Keratinocyte (primary cell): Measurements from ENCODE around the gene CARD9. TPM values are rescaled to one million over a fixed set of nuclear protein-coding genes. Genes with fewer than 3 reads are reported as not detected.

Source experiments
- DNase-seq: peaks from one replicate; pipeline ENCODE4 v3.0.0-alpha.2; 2011; ENCODE audit warnings: low read depth, missing footprints, low spot score
- FAIRE-seq: peaks from 2 replicates; lab custom pipeline; 2011; peaks lifted over from hg19 to GRCh38; lab: Jason Lieb, UNC
- H2AFZ ChIP-seq: 2 replicates; pipeline ENCODE4 v1.6.0; 2012; ENCODE audit warnings: low read length, control low read depth, inconsistent platforms; ENCODE audit not compliant: control insufficient read depth
- H3K27ac ChIP-seq: 2 replicates; pipeline ENCODE4 v1.5.1; 2011; ENCODE audit warnings: low read length; ENCODE audit not compliant: control insufficient read depth, insufficient read depth
- H3K27me3 ChIP-seq: 3 replicates; pipeline ENCODE4 v1.6.0; 2011; ENCODE audit warnings: low read length; ENCODE audit not compliant: control insufficient read depth, insufficient read depth; ENCODE audit errors: extremely low read depth
- H3K36me3 ChIP-seq, 2 experiments: 2 replicates in 1 of 2; 3 replicates in 1 of 2; pipeline ENCODE4 v1.5.1; 2011; ENCODE audit warnings: low read length in 2 of 2, mild to moderate bottlenecking in 1 of 2; ENCODE audit not compliant: control insufficient read depth in 2 of 2, insufficient read depth in 2 of 2; ENCODE audit errors: extremely low read depth in 1 of 2
- H3K4me1 ChIP-seq: 3 replicates; pipeline ENCODE4 v1.5.1; 2011; ENCODE audit warnings: low read length; ENCODE audit not compliant: control insufficient read depth, insufficient read depth; ENCODE audit errors: extremely low read depth
- H3K4me2 ChIP-seq: 3 replicates; pipeline ENCODE4 v1.6.0; 2011; ENCODE audit warnings: low read depth, low read length; ENCODE audit not compliant: control insufficient read depth, insufficient read depth; ENCODE audit errors: extremely low read depth
- H3K4me3 ChIP-seq, 3 experiments: fragments of 200-600 bp in 1 of 3; sonication (generic) in 1 of 3; 2 replicates in 2 of 3; 3 replicates in 1 of 3; pipeline ENCODE4 v1.5.1; 2011 to 2016; ENCODE audit warnings: low read length in 3 of 3, mild to moderate bottlenecking in 3 of 3, control low read depth in 2 of 3, inconsistent platforms in 1 of 3, low read depth in 1 of 3, mixed read lengths in 1 of 3, mixed run types in 1 of 3, moderate library complexity in 1 of 3; ENCODE audit not compliant: control insufficient read depth in 2 of 3, insufficient read depth in 2 of 3; ENCODE audit errors: extremely low read depth in 1 of 3
- H3K79me2 ChIP-seq: 2 replicates; pipeline ENCODE4 v1.6.0; 2012; ENCODE audit warnings: low read length; ENCODE audit not compliant: control insufficient read depth, insufficient read depth
- H3K9ac ChIP-seq: 3 replicates; pipeline ENCODE4 v1.6.0; 2011; ENCODE audit warnings: low read length; ENCODE audit not compliant: control insufficient read depth, insufficient read depth; ENCODE audit errors: extremely low read depth
- H3K9me1 ChIP-seq: 3 replicates; pipeline ENCODE4 v1.6.0; 2011; ENCODE audit warnings: low read length; ENCODE audit not compliant: control insufficient read depth, insufficient read depth; ENCODE audit errors: extremely low read depth
- H3K9me3 ChIP-seq: 2 replicates; pipeline ENCODE4 v1.5.1; 2012; ENCODE audit warnings: low read depth, low read length; ENCODE audit not compliant: control insufficient read depth
- H4K20me1 ChIP-seq: 3 replicates; pipeline ENCODE4 v1.6.0; 2011; ENCODE audit warnings: low read length; ENCODE audit not compliant: control insufficient read depth, insufficient read depth; ENCODE audit errors: extremely low read depth
- CTCF ChIP-seq, 3 experiments: IDR thresholded peaks in 1 of 3; conservative IDR thresholded peaks in 1 of 3; optimal IDR thresholded peaks in 1 of 3; 2 replicates in 2 of 3; 3 replicates in 1 of 3; pipeline versions ENCODE3 to v1.5.1; 2011; ENCODE audit warnings: low read length in 3 of 3, mild to moderate bottlenecking in 3 of 3, moderate library complexity in 2 of 3, control low read depth in 1 of 3, inconsistent platforms in 1 of 3; ENCODE audit not compliant: insufficient read depth in 2 of 3; ENCODE audit errors: extremely low read depth in 1 of 3
- EZH2 ChIP-seq: IDR thresholded peaks from one replicate; pipeline ENCODE4 v1.6.1; 2012; ENCODE audit warnings: inconsistent platforms, mild to moderate bottlenecking, low read length, moderate library complexity
- dilution Hi-C: fragments of 300-500 bp; cut with MboI; formaldehyde crosslinking; loops from one replicate; pipeline ENCODE4 v1.7.0; 2020; ENCODE audit warnings: low sequenced_read_pairs; ENCODE audit not compliant: extremely low pct_ligation_motif_present
- polyA minus RNA-seq, 3 experiments: library from RNA; depleted of rRNA, polyadenylated mRNA; stranded (reverse); fragments of >200 nt; gene quantifications; 1 replicate in 1 of 3; 2 replicates in 1 of 3; 3 replicates in 1 of 3; pipeline ENCODE4 v1.2.3, GENCODE V29; 2011
- polyA plus RNA-seq, 5 experiments: library from polyadenylated mRNA; depleted of rRNA in 3 of 5; stranded (reverse) in 3 of 5; stranded (forward) in 1 of 5; unstranded in 1 of 5; fragments of >200 nt; gene quantifications; 1 replicate in 1 of 5; 2 replicates in 3 of 5; 3 replicates in 1 of 5; pipeline versions ENCODE4 v1.2.1 to v1.2.3, GENCODE V29; 2011 to 2012; ENCODE audit warnings: missing spikeins in 2 of 5, low read depth in 1 of 5, low replicate concordance in 1 of 5

Gene CARD9
- polyA plus RNA-seq, result 0.05 to 0.21 TPM (median 0.07 TPM) in 3 replicates
- polyA plus RNA-seq (2011; ENCODE audit: low read depth), result 0.54 TPM
- polyA plus RNA-seq (2011; cell fraction: cytosol; rRNA removed), result 0.03 TPM in 1 of 2 replicates, not detected in the other
- 0.61 and 0.71 TPM in 2 replicates for polyA plus RNA-seq (2011; cell fraction: nucleus; rRNA removed)
- 0.73 and 1.3 TPM in 2 replicates for polyA plus RNA-seq (2012; ENCODE audit: low replicate concordance)
- 0.10 to 0.13 TPM in 2 of 3 replicates, not detected in the other for polyA minus RNA-seq
- polyA minus RNA-seq (2011; cell fraction: cytosol; rRNA and poly(A)+ RNA removed), result not detected
- 0.85 and 1.2 TPM in 2 replicates for polyA minus RNA-seq (2011; cell fraction: nucleus; rRNA and poly(A)+ RNA removed)

DNA sequence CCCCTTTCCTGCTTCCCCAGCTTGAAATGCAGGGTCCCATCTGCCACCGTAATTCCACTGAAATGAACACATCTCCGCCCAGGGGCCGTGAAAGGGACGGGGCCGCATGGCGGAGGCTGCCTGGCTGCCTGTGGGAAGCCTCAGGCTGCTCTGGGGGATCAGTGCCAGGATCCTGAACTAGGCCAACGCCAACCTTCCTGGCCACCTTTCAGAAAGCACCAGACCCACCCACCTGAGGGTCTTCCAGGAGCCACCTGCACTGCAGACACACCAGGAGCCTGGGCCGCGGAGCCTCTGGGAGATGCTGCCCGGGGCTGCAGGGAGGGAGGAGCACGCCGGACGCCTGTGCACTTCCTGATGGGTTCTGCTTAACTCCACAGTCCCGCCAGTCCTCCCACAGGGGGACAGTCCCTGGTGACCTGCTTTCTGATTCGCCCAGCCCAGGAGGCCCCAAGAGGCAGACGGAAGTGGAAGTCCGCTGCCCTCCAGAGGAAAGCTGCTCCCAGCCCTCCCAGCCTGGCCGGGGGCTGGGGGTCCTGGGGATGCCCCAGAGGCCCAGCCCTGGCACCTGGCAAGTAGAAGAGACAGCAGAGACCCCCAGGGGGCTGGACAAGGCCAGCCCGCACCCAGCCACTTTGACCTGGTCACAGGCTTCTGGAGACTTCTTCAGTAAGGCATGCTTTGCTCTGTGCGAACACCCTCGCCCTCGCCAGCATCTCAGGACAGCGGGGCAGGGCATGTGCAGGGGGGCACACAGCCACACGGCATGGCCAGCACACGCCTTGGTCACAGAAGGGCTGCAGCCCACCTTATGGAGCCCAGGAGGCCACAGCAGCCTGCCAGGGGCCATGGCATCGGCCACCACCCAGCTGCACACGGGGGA is at the start of gene CARD9:
CARD9 (minus strand) TSS at position 370 of the 883 bp plus-strand sequence. CDS start 1,591 bp downstream, outside the sequence.
- peaks cover 8% of the 10 kb centered on the region for H3K4me1 ChIP-seq
- no peaks in the 10 kb centered on the region for H3K79me2 ChIP-seq
- peaks cover 0 to 14% of the 10 kb centered on the region in 2 experiments for H3K36me3 ChIP-seq
- dilution Hi-C loops, result no loop called here
- H3K27ac ChIP-seq, result no peak within 1 kb of the TSS
- no peaks in the 10 kb centered on the region for H3K9me1 ChIP-seq
- H2AFZ ChIP-seq, result no peak within 1 kb of the TSS
- no peaks in the 10 kb centered on the region for H3K27me3 ChIP-seq
- H4K20me1 ChIP-seq, result peaks cover 2% of the 10 kb centered on the region
- FAIRE-seq (no peak), DNase-seq (no peak)
- TF ChIP-seq EZH2, result no peak
- TF ChIP-seq CTCF (optimal IDR thresholded peaks at IDR 0.05 in 1 of 3, IDR thresholded peaks at IDR 0.05 in 1 of 3, conservative IDR thresholded peaks at IDR 0.05 in 1 of 3; ENCODE audit: extremely low read depth in 1 of 3, insufficient read depth in 2 of 3, low read length in 3 of 3), result no peak
- no peaks in the 10 kb centered on the region for H3K9me3 ChIP-seq
- H3K4me2 ChIP-seq, result no peak within 1 kb of the TSS
- H3K4me3 ChIP-seq, result no peak within 1 kb of the TSS
- no peak within 1 kb of the TSS for H3K9ac ChIP-seq

DNA sequence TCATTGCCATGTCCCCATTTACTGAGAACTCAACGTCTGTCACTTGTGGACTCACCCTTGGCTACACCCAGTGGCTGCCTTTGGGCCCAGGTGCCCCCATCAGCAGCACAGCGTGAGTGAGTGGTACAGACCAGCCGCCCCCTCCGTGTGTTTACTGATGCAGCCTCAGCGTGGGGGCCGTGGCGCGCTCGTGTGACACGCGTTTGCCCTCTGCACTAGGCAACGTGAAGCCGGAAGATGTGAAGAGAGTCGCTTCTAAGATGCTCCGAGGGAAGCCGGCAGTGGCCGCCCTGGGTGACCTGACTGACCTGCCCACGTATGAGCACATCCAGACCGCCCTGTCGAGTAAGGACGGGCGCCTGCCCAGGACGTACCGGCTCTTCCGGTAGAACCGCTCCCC is 49.4 kb upstream of the CARD9 start:
- DNase-seq (no peak), FAIRE-seq (no peak)
- H3K27me3 ChIP-seq, result no peaks in the 10 kb centered on the region
- H3K4me3 ChIP-seq, result no peak overlapping the region
- TF ChIP-seq EZH2, result no peak
- TF ChIP-seq CTCF (optimal IDR thresholded peaks at IDR 0.05 in 1 of 3, IDR thresholded peaks at IDR 0.05 in 1 of 3, conservative IDR thresholded peaks at IDR 0.05 in 1 of 3; ENCODE audit: extremely low read depth in 1 of 3, insufficient read depth in 2 of 3, low read length in 3 of 3), result no peak
- dilution Hi-C loops, result no loop called here
- H3K9me1 ChIP-seq, result no peaks in the 10 kb centered on the region
- no peak overlapping the region for H3K4me2 ChIP-seq
- peaks cover 26 to 36% of the 10 kb centered on the region in 2 experiments for H3K36me3 ChIP-seq
- H4K20me1 ChIP-seq, result no peaks in the 10 kb centered on the region
- H2AFZ ChIP-seq, result no peak overlapping the region
- H3K9me3 ChIP-seq, result no peaks in the 10 kb centered on the region
- no peaks in the 10 kb centered on the region for H3K4me1 ChIP-seq
- H3K79me2 ChIP-seq, result no peaks in the 10 kb centered on the region
- no peak overlapping the region for H3K27ac ChIP-seq
- H3K9ac ChIP-seq, result no peak overlapping the region
